ENCODE results near the gene SYT12. TPM values are rescaled to one million over a fixed set of nuclear protein-coding genes. Genes with fewer than 3 reads are reported as not detected.
A peak's percentile ranks its signal among the peaks of the same experiment; 100 is the strongest.

SYT12 gene
- total and polyA plus RNA-seq, 4 donors = 0.47 to 12.1 (median 1.4) TPM

- Histone ChIP-seq H3K9me3 (ENCODE audit: control insufficient read depth in 4 of 4, low read length in 3 of 4) (no peaks in the 10 kb centered on the region), H3K27me3 (ENCODE audit: control insufficient read depth in 4 of 4, insufficient read depth in 4 of 4, low read length in 3 of 4) (no peaks in the 10 kb centered on the region), H3K9ac (ENCODE audit: low read depth in 1 of 2, low read length in 2 of 2) (no peak overlapping the region), H3K4me3 (ENCODE audit: low read depth in 1 of 3, low read length in 3 of 3) (no peak overlapping the region), H3K36me3 (ENCODE audit: control insufficient read depth in 4 of 4, insufficient read depth in 3 of 4, low read depth in 1 of 4, low read length in 3 of 4) (peaks cover 0 to 2% (median 0%) of the 10 kb centered on the region in 4 donors), H3K27ac (ENCODE audit: low read depth in 1 of 2, low read length in 2 of 2) (peak overlapping the region in 1 of 2 donors; percentile 35), H3K4me1 (ENCODE audit: control insufficient read depth in 4 of 4, insufficient read depth in 4 of 4, low read length in 3 of 4) (peaks cover 11 to 49% (median 29%) of the 10 kb centered on the region in 4 donors)
- no peak for DNase-seq (ENCODE audit: low spot score)
- TF ChIP-seq JUND (IDR thresholded peaks at IDR 0.05) = no peak
- no peak for TF ChIP-seq FOXA1 (IDR thresholded peaks at IDR 0.05)
- TF ChIP-seq CTCF (IDR thresholded peaks at IDR 0.05; ENCODE audit: low read depth, low read length, missing input control) = no peak
- TF ChIP-seq FOXA2 (IDR thresholded peaks at IDR 0.05) = no peak
- TF ChIP-seq ATF3 (IDR thresholded peaks at IDR 0.05) = no peak
- TF ChIP-seq RXRA (IDR thresholded peaks at IDR 0.05) = no peak
- TF ChIP-seq YY1 (IDR thresholded peaks at IDR 0.05) = no peak
- no peak for TF ChIP-seq NR2F2 (IDR thresholded peaks at IDR 0.05)
- TF ChIP-seq SP1 (IDR thresholded peaks at IDR 0.05) = no peak
- no peak for TF ChIP-seq RAD21 (IDR thresholded peaks at IDR 0.05)
- TF ChIP-seq EGR1 (IDR thresholded peaks at IDR 0.05; ENCODE audit: low read depth in 2 of 2) = no peak
- no peak for TF ChIP-seq MAX (IDR thresholded peaks at IDR 0.05)
- no peak for TF ChIP-seq REST (IDR thresholded peaks at IDR 0.05)
- no peak for TF ChIP-seq HNF4G (IDR thresholded peaks at IDR 0.05)
- no peak for TF ChIP-seq ZBTB33 (IDR thresholded peaks at IDR 0.05)
- TF ChIP-seq TAF1 (conservative IDR thresholded peaks at IDR 0.05) = no peak
- TF ChIP-seq HNF4A (conservative IDR thresholded peaks at IDR 0.05) = no peak
- no peak for TF ChIP-seq GABPA (IDR thresholded peaks at IDR 0.05 in 1 of 2, conservative IDR thresholded peaks at IDR 0.05 in 1 of 2)
- WGBS = 93% methylated on average over 8 of the region's 8 CpGs
These were observed 2.8 kb downstream of the SYT12 start for GRCh38 chr11:67025750-67026149.
